RWPE2 (cell line): ENCODE data around the gene PADI1.

Experiments used
- ATAC-seq: fragments of 200-7000 bp; cut with Tn5 transposase; 3 replicates; pipeline ENCODE4 v1.9.1; 2021; ENCODE audit warnings: low read depth
- DNase-seq: peaks from one replicate; pipeline ENCODE4 v3.0.0-alpha.2; 2020; ENCODE audit warnings: low spot score
- H3K27ac ChIP-seq: fragments of 450-650 bp; 2 replicates; pipeline ENCODE4 v1.5.1; 2017; ENCODE audit warnings: mild to moderate bottlenecking; ENCODE audit not compliant: poor library complexity, severe bottlenecking
- H3K27me3 ChIP-seq: fragments of 250-450 bp; sonication (Bioruptor Pico); 2 replicates; pipeline ENCODE4 v1.5.1; 2021; ENCODE audit warnings: mild to moderate bottlenecking, moderate library complexity; ENCODE audit not compliant: insufficient read depth, poor library complexity, severe bottlenecking
- H3K36me3 ChIP-seq: fragments of 250-450 bp; sonication (Bioruptor Pico); 2 replicates; pipeline ENCODE4 v1.5.1; 2020; ENCODE audit warnings: low read depth, mild to moderate bottlenecking, moderate library complexity
- H3K4me1 ChIP-seq: fragments of 250-450 bp; sonication (Bioruptor Pico); 2 replicates; pipeline ENCODE4 v1.5.1; 2021; ENCODE audit warnings: mild to moderate bottlenecking, moderate library complexity; ENCODE audit not compliant: insufficient read depth, poor library complexity, severe bottlenecking
- H3K4me3 ChIP-seq: fragments of 250-450 bp; sonication (Bioruptor Pico); 2 replicates; pipeline ENCODE4 v1.5.1; 2021; ENCODE audit warnings: mild to moderate bottlenecking, moderate library complexity; ENCODE audit not compliant: severe bottlenecking
- H3K9me3 ChIP-seq: fragments of 250-450 bp; sonication (Bioruptor Pico); 2 replicates; pipeline ENCODE4 v1.5.1; 2021; ENCODE audit warnings: mild to moderate bottlenecking, moderate library complexity; ENCODE audit not compliant: severe bottlenecking
- TF ChIP-seq, protein P1 (sequence below): fragments of 450-650 bp; IDR thresholded peaks from one replicate; pipeline ENCODE4 v1.5.1; 2017; ENCODE audit warnings: mild to moderate bottlenecking, moderate library complexity; ENCODE audit not compliant: poor library complexity, severe bottlenecking

Gene PADI1

DNA sequence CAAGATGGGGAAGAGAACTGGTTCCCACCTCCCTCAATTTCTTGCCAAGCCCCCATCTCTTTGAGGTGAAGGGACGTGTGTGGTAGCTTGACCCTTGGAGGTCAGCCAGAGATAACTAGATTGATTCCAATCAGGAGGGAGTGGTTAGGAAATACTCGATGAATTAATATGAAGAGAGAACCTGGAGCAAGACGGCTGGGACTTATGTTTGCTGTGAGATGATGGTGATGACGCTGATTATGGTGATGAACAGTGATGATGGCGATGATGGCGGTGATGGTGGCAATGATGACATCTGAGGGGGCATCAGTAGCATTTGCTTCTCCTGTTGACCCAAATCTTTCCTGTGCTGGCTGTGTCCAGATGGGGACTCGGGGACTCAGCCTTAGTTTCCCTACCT is 724 bp downstream of the PADI1 start:
- ATAC-seq (no peak), DNase-seq (no peak)
- H3K4me3 ChIP-seq, result no peak overlapping the region
- H3K27me3 ChIP-seq, result no peaks in the 10 kb centered on the region
- H3K9me3 ChIP-seq, result no peaks in the 10 kb centered on the region
- H3K36me3 ChIP-seq, result no peaks in the 10 kb centered on the region
- TF ChIP-seq, protein P1, sequence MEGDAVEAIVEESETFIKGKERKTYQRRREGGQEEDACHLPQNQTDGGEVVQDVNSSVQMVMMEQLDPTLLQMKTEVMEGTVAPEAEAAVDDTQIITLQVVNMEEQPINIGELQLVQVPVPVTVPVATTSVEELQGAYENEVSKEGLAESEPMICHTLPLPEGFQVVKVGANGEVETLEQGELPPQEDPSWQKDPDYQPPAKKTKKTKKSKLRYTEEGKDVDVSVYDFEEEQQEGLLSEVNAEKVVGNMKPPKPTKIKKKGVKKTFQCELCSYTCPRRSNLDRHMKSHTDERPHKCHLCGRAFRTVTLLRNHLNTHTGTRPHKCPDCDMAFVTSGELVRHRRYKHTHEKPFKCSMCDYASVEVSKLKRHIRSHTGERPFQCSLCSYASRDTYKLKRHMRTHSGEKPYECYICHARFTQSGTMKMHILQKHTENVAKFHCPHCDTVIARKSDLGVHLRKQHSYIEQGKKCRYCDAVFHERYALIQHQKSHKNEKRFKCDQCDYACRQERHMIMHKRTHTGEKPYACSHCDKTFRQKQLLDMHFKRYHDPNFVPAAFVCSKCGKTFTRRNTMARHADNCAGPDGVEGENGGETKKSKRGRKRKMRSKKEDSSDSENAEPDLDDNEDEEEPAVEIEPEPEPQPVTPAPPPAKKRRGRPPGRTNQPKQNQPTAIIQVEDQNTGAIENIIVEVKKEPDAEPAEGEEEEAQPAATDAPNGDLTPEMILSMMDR, result no peak
- H3K27ac ChIP-seq, result peak overlapping the region; percentile 14
- H3K4me1 ChIP-seq, result peaks cover 34% of the 10 kb centered on the region

DNA sequence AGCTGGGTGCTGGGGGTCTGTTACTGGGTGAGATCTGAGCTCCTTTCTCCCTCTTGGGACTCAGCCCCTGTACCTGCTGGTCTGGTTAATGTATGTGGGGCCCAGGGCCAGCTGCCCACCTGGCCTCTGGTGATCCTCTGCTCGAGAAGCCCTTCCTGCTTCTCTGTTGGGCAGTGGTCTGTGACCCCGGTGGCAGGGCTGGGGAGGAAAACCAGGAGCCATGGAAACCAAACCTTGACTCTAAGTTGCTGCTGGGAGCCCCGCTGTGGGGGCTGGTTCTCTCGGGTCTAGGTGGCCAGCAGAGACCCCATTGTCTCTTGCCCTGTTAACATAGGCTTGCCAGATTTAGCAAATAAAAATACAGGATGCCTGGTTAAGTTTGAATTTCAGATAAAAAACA is 1.3 kb downstream of the PADI1 start:
- TF ChIP-seq, protein P1, result no peak
- H3K27ac ChIP-seq, result peak overlapping the region; percentile 91
- no peaks in the 10 kb centered on the region for H3K36me3 ChIP-seq
- no peak overlapping the region for H3K4me3 ChIP-seq
- ATAC-seq (no peak), DNase-seq (no peak)
- peaks cover 34% of the 10 kb centered on the region for H3K4me1 ChIP-seq
- no peaks in the 10 kb centered on the region for H3K27me3 ChIP-seq
- no peaks in the 10 kb centered on the region for H3K9me3 ChIP-seq

DNA sequence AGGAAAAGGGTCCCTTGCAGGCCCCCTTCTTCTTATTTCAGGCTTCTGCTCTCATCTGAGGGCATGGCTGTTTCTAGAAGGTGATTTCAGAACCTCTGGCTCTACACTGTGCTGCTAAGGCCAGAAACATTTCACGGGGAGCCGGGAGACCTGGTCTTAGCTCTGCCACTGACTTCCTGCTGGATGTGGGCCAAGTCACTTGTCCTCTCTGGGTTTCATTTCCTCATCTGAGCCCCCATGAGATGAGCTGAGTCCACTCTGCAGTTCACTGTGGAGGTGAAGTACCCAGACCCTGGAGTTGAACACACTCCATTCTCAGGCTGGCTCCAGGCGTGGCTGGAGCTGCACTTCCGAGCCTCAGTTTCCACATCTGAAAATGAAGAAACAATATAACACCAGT is 2.1 kb downstream of the PADI1 start:
- ATAC-seq, result no peak
- no peak for DNase-seq
- Histone ChIP-seq H3K4me1 (peaks cover 36% of the 10 kb centered on the region), H3K9me3 (no peaks in the 10 kb centered on the region), H3K27ac (peak overlapping the region; percentile 91), H3K27me3 (no peaks in the 10 kb centered on the region), H3K36me3 (no peaks in the 10 kb centered on the region), H3K4me3 (no peak overlapping the region)
- TF ChIP-seq, protein P1, result no peak

DNA sequence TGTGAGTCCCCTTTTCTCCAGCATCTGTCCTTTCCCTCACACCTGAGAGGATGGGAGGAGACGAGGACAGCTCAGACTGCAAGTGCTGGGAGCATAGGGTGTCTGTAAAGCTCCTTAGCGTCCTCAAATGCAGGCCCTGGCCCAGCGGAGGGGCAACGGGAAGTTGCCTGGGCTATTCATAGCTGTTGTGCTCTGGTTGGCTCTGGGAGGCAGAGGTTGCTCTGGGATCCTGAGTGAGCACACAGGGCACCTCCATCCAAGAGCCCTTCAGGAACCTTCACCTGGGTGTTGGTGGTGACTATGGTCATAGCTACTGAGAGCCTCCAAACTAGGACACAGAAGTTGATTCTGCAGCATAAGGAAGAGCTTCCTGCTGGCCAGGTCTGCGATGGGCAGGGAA is 2.6 kb downstream of the PADI1 start:
- DNase-seq, result no peak
- H3K4me3 ChIP-seq, result no peak overlapping the region
- H3K27me3 ChIP-seq, result no peaks in the 10 kb centered on the region
- no peaks in the 10 kb centered on the region for H3K36me3 ChIP-seq
- TF ChIP-seq, protein P1, result no peak
- H3K9me3 ChIP-seq, result no peaks in the 10 kb centered on the region
- peak overlapping the region; percentile 91 for H3K27ac ChIP-seq
- ATAC-seq, result peak; percentile 17
- H3K4me1 ChIP-seq, result peaks cover 41% of the 10 kb centered on the region

DNA sequence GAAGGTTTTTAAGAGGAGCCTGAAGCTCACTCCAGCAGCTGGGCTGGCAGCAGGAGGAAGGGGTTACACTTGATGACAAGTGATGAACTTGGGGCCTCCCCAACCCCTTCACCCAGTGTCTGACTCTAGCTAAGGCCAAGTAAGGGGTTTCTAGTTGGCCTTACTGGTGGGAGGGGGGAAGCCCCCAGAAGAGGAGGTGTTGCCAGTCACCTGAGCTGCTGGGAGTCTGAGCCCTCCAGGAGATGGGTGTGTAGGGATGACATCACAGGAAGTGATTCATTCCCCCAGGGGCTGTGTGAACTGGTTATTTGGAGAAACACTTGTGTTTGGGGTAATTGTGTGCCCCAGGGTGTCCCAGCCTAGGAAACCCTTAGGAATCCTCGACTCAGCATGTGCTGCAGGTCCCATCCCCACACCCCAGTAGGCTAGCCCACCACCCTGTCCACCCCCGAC is 3.1 kb downstream of the PADI1 start:
- ATAC-seq, result peak; percentile 82
- TF ChIP-seq, protein P1, result no peak

More for the DNA sequence above, 3.1 kb downstream of the PADI1 start:
- no peaks in the 10 kb centered on the region for H3K36me3 ChIP-seq
- H3K27me3 ChIP-seq, result no peaks in the 10 kb centered on the region
- H3K9me3 ChIP-seq, result no peaks in the 10 kb centered on the region
- peak overlapping the region; percentile 91 for H3K27ac ChIP-seq
- peaks cover 45% of the 10 kb centered on the region for H3K4me1 ChIP-seq
- peak; percentile 84 for DNase-seq
- no peak overlapping the region for H3K4me3 ChIP-seq
